Neural cell (in vitro differentiated cells): Measurements from ENCODE around the gene CDYL.

Experiments used
- RAD21 ChIP-seq: fragments of 450-650 bp; conservative IDR thresholded peaks from 2 replicates; pipeline ENCODE4 v1.6.1; 2014; ENCODE audit warnings: antibody characterized with exemption, mild to moderate bottlenecking, moderate library complexity
- TAF1 ChIP-seq: IDR thresholded peaks from 2 replicates; pipeline ENCODE4 v1.6.1; 2012; ENCODE audit warnings: low read depth
- TF ChIP-seq, protein P1 (sequence below): IDR thresholded peaks from 2 replicates; pipeline ENCODE4 v1.6.1; 2012; ENCODE audit warnings: borderline replicate concordance
- TF ChIP-seq, protein P2 (sequence below): fragments of 450-650 bp; IDR thresholded peaks from 2 replicates; pipeline ENCODE4 v1.5.1; 2014; ENCODE audit warnings: antibody characterized with exemption, mild to moderate bottlenecking, moderate library complexity; ENCODE audit not compliant: poor library complexity, severe bottlenecking

GRCh38 chr6:4794140-4794707 lies 18.0 kb downstream of the CDYL start:
- TF ChIP-seq, protein P1, sequence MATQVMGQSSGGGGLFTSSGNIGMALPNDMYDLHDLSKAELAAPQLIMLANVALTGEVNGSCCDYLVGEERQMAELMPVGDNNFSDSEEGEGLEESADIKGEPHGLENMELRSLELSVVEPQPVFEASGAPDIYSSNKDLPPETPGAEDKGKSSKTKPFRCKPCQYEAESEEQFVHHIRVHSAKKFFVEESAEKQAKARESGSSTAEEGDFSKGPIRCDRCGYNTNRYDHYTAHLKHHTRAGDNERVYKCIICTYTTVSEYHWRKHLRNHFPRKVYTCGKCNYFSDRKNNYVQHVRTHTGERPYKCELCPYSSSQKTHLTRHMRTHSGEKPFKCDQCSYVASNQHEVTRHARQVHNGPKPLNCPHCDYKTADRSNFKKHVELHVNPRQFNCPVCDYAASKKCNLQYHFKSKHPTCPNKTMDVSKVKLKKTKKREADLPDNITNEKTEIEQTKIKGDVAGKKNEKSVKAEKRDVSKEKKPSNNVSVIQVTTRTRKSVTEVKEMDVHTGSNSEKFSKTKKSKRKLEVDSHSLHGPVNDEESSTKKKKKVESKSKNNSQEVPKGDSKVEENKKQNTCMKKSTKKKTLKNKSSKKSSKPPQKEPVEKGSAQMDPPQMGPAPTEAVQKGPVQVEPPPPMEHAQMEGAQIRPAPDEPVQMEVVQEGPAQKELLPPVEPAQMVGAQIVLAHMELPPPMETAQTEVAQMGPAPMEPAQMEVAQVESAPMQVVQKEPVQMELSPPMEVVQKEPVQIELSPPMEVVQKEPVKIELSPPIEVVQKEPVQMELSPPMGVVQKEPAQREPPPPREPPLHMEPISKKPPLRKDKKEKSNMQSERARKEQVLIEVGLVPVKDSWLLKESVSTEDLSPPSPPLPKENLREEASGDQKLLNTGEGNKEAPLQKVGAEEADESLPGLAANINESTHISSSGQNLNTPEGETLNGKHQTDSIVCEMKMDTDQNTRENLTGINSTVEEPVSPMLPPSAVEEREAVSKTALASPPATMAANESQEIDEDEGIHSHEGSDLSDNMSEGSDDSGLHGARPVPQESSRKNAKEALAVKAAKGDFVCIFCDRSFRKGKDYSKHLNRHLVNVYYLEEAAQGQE, result no peak
- TF ChIP-seq TAF1 (no peak), RAD21 (no peak)
- TF ChIP-seq, protein P2, sequence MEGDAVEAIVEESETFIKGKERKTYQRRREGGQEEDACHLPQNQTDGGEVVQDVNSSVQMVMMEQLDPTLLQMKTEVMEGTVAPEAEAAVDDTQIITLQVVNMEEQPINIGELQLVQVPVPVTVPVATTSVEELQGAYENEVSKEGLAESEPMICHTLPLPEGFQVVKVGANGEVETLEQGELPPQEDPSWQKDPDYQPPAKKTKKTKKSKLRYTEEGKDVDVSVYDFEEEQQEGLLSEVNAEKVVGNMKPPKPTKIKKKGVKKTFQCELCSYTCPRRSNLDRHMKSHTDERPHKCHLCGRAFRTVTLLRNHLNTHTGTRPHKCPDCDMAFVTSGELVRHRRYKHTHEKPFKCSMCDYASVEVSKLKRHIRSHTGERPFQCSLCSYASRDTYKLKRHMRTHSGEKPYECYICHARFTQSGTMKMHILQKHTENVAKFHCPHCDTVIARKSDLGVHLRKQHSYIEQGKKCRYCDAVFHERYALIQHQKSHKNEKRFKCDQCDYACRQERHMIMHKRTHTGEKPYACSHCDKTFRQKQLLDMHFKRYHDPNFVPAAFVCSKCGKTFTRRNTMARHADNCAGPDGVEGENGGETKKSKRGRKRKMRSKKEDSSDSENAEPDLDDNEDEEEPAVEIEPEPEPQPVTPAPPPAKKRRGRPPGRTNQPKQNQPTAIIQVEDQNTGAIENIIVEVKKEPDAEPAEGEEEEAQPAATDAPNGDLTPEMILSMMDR, result no peak
